HG02840 (cell line): ENCODE data around the gene GAGE12J.
"Not testable (repeated sequence)": the region's sequence is repeated elsewhere in the genome, so short reads cannot be mapped to it uniquely, and the experiment has no call there.

ENCODE experiments used
- ATAC-seq: cut with Tn5 transposase; IDR thresholded peaks from one replicate; pipeline ENCODE4 v1.9.1; 2021; ENCODE audit warnings: mild to moderate bottlenecking, moderate library complexity, moderate number of reproducible peaks; ENCODE audit not compliant: unreplicated experiment, low FRiP score

Gene GAGE12J

GRCh38 chrX:49309401-49309981 is 12.3 kb upstream of the GAGE12J start:
- no peak for ATAC-seq

- ATAC-seq = no peak
Observed at GRCh38 chrX:49310371-49310770, 11.5 kb upstream of the GAGE12J start.

GRCh38 chrX:49312176-49312575 is 9.7 kb upstream of the GAGE12J start:
- ATAC-seq = no peak

- ATAC-seq = no peak
Observed at GRCh38 chrX:49316085-49316484, 5.8 kb upstream of the GAGE12J start.

GRCh38 chrX:49322266-49322665 is 429 bp downstream of the GAGE12J start:
- not testable (repeated sequence) for ATAC-seq

GRCh38 chrX:49323735-49324134 is 1.9 kb downstream of the GAGE12J start:
- not testable (repeated sequence) for ATAC-seq

GRCh38 chrX:49330421-49330820 is 8.6 kb downstream of the GAGE12J start:
- ATAC-seq = not testable (repeated sequence)

GRCh38 chrX:49331282-49331681 is 9.4 kb downstream of the GAGE12J start, which contains the start of gene GAGE13:
Gene GAGE13 (plus strand): TSS chrX:49331582. CDS start chrX:49332738, 1,156 bp downstream.
- ATAC-seq = not testable (repeated sequence)

- ATAC-seq = not testable (repeated sequence)
Observed at GRCh38 chrX:49331841-49332240, 10.0 kb downstream of the GAGE12J start.

- ATAC-seq = not testable (repeated sequence)
Observed at GRCh38 chrX:49341449-49341848, 19.6 kb downstream of the GAGE12J start.

GRCh38 chrX:49344496-49345175 is 22.8 kb downstream of the GAGE12J start:
- not testable (repeated sequence) for ATAC-seq

GRCh38 chrX:49345402-49345801 is 23.6 kb downstream of the GAGE12J start:
- not testable (repeated sequence) for ATAC-seq

GRCh38 chrX:49346150-49346549 is 24.3 kb downstream of the GAGE12J start:
- not testable (repeated sequence) for ATAC-seq
